Renal cortex interstitium (tissue), 11 donors: Measurements from ENCODE around the gene MAGI2. TPM values are rescaled to one million over a fixed set of nuclear protein-coding genes. Genes with fewer than 3 reads are reported as not detected.
A peak's percentile ranks its signal among the peaks of the same experiment; 100 is the strongest.

Experiments
- DNase-seq, 11 donors: peaks; one replicate each; pipeline ENCODE4 v3.0.0-alpha.2; 2013; ENCODE audit warnings: low read depth in 9 of 11, low spot score in 4 of 11; ENCODE audit errors: extremely low read depth in 1 of 11
- polyA plus RNA-seq, 3 donors: library from polyadenylated mRNA; unstranded; fragments of 120-200 nt; gene quantifications; one replicate each; pipeline ENCODE4 v1.2.1, GENCODE V29; 2013; ENCODE audit not compliant: insufficient read length in 3 of 3

The MAGI2 gene
- polyA plus RNA-seq, 3 donors: 32.0 to 34.5 (median 33.9) TPM

DNA sequence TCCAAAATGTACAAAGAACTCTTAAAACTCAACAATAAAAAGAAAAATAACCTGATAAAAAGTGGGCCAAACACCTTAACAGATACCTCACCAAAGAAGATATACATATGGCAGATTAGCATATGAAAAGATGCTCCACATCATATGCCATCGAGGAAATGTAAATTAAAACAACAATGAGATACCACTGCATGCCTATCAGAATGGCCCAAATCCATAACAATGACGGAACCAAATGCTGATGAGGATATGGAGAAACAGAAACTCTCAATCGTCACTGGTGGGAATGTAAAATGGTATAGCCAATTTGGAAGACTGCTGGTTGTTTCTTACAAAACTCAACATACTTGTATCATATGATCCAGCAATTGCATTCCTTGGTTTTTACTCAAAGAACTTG, 1335.0 kb downstream of the MAGI2 start:
- DNase-seq: no peak

DNA sequence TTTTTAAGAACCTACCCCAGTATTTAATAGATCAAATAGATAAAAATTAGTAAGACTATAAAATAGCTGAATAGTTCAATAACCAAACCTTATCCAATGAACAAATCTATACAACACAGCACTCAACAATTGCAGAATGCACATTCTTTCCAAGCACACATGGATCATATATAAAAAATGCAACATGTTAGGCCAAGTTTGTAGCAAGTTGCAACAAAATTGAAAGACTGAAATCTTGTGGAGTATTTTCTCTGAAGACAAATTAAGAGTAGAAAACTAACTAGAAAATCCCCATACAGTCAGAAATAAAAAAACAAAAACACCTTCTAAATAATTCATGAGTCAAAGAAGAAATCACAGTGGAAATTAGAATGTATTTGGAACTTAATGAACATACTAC, 1337.6 kb downstream of the MAGI2 start:
- DNase-seq: no peak

- DNase-seq: no peak
Observed at GRCh38 chr7:78114993-78115392, 1338.5 kb downstream of the MAGI2 start.

- no peak for DNase-seq
Observed at GRCh38 chr7:78112488-78112887, 1341.0 kb downstream of the MAGI2 start.

GRCh38 chr7:78111386-78111785, 1342.1 kb downstream of the MAGI2 start:
- DNase-seq: no peak

GRCh38 chr7:78103475-78103874, 1350.0 kb downstream of the MAGI2 start:
- no peak for DNase-seq

DNA sequence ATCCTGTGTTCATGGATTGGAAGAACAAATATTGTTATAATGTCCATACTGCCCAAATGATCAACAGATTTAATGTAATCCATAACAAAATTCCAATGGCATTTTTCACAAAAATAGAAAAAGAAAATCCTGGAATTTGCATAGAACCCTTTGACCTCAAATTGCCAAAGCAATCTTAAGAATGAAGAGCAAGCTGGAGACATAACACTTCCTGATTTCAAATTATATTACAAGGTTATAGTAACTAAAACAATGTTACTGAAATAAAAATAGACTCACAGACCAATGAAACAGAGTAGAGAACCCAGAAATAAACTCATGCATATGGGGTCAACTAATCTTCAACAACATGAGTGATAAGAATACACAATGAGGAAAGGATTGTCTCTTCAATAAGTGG, 1352.4 kb downstream of the MAGI2 start:
- no peak for DNase-seq

DNA sequence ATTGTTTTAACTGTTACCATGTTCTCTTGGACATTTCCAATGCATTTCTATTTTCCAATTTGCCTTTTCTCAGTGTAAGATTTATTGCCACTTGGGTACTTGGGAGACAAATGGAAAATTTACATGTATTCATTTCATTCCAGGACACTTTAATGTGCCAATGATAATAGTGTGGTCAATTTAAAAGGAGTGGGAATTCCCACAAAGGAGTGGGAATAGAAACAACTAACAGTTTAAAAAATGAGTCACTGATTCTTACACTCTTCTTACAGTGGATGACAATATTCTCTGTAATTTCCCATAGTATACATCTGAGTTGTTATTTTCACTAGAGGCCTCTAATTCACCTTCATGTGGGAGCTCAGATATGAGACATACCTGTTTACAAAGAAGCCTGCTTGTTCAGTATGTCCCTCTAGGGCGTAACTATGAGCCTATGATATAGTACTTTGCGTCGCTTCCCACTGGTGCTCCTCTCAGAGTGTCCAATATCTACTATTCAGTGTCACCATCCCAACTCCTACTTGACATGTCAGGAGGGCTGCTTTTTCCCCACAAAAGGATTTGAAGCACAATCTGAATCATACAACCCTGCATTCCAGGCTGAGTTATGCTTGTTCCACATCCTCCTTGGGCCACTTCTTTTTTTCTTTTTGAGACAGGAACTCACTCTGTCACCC, 1353.6 kb downstream of the MAGI2 start:
- DNase-seq: no peak

GRCh38 chr7:78095549-78095948, 1357.9 kb downstream of the MAGI2 start:
- DNase-seq: no peak

GRCh38 chr7:78092331-78092730, 1361.1 kb downstream of the MAGI2 start:
- no peak for DNase-seq

DNA sequence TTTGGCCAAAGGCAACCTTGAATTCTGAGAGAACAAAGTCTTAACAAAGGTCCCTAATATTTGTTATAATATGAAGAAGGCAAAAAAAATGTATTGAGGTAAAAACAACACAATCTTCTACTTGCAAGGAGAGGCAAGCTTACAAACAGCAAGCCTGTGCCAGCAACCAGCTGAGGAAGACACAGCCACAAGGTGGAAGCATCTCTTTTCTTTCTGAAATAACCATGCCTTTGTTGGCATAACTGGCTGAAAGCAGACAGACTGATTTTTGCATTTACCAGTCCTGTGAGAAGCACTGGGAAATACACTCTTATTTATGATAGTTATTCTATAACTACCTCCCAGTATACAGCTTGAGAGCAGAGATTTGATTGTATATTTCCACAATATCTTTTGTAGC, 1362.9 kb downstream of the MAGI2 start:
- no peak for DNase-seq

GRCh38 chr7:78083476-78084120, 1369.9 kb downstream of the MAGI2 start:
- no peak for DNase-seq

DNA sequence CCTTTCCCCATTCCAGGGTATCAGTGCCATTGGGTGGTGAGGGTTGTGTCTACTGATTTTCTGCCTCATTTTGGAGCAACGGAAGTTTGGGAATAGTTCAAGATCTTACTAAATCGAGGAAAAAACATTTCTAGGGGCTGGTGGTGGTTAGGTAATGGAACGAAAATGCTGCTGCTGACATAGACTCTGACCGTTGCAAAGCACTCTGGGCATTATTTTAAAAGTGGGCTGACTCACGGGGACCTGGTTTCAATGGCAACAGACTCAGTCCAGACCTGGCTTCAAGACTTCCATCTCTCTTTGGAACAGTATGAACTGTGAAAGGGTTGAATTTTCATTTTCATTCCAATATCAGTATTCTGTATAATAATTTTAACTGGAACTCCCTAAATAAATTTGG, 1370.9 kb downstream of the MAGI2 start:
- no peak for DNase-seq

GRCh38 chr7:78081888-78082287, 1371.6 kb downstream of the MAGI2 start:
- no peak for DNase-seq

DNA sequence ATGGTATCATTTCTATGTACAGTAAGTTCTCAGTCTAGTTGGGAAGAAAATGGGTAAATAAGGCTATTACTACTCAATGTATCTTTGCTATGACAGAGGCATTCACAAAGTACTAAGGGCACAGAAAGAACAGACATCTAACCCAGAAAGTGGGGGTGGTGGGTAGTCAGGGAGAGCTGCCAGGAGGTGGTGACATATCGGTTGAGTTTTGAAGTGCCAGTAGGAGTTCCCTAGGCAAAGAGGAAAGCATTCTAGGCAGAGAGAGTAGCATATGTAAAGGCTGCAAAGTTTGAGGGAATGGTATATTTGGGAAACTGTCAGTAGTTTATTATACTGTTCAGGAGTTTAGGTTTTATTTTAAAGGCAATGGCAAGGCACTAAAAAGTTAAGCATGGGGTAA, 1372.1 kb downstream of the MAGI2 start:
- DNase-seq: no peak

- DNase-seq: no peak
Observed at GRCh38 chr7:78080811-78081210, 1372.7 kb downstream of the MAGI2 start.

- no peak for DNase-seq
Observed at GRCh38 chr7:78080241-78080640, 1373.2 kb downstream of the MAGI2 start.

GRCh38 chr7:78074713-78075112, 1378.8 kb downstream of the MAGI2 start:
- no peak for DNase-seq

- DNase-seq: peak in 3 of 11 donors; percentile 6 to 13 (median 11)
Observed at GRCh38 chr7:78073609-78074382, 1379.7 kb downstream of the MAGI2 start.

DNA sequence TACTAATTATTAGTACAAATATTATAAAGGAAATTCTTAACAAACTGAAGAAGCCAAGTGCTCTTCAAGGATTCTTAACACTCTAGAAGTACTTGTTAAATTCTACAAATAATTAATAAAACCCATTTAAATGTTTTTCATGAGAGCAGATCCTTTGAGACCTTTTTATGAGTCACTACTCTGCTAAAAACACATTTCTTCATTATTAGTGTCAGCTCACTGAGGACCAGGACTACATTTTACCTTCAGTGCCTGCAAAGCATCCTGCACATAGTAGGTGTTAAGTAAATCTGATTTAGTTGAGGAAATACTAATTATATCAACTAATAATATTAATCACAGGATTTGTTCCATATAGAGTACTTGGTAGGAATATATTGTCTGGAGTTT, 1381.3 kb downstream of the MAGI2 start:
- no peak for DNase-seq
